ENCODE data around the gene DHRS2. TPM values are rescaled to one million over a fixed set of nuclear protein-coding genes. Genes with fewer than 3 reads are reported as not detected.

Gene DHRS2
- polyA plus RNA-seq, 1 of the 3 experiments (the other 2 are of a cell fraction) = 1.2 TPM

GRCh38 chr14:23601424-23601823 lies 34.7 kb upstream of the DHRS2 start:
- no peaks in the 10 kb centered on the region for H3K79me2 ChIP-seq (ENCODE audit: insufficient read depth)
- H3K9ac ChIP-seq = no peak overlapping the region
- H3F3A ChIP-seq (replicated peaks; ENCODE audit: insufficient read depth) = no peaks in the 10 kb centered on the region
- H3K4me3 ChIP-seq (ENCODE audit: low read depth in 2 of 2, low read length in 1 of 2) = no peak overlapping the region
- TF ChIP-seq EP300 (IDR thresholded peaks at IDR 0.05; ENCODE audit: borderline replicate concordance in 1 of 2, low read depth in 1 of 2, low read length in 1 of 2) = no peak
- no peak for TF ChIP-seq GATA2 (CRISPR knock-in tag; IDR thresholded peaks at IDR 0.05)
- TF ChIP-seq POLR2AphosphoS5 (IDR thresholded peaks at IDR 0.05; ENCODE audit: low read depth, low read length) = no peak
- no peak for TF ChIP-seq MXI1 (IDR thresholded peaks at IDR 0.05; ENCODE audit: low read depth, low read length)
- TF ChIP-seq RAD21 (IDR thresholded peaks at IDR 0.05; ENCODE audit: low read length) = no peak
- no peak for TF ChIP-seq NFIC (IDR thresholded peaks at IDR 0.05; ENCODE audit: borderline replicate concordance)
- no peak for TF ChIP-seq FOSL2 (IDR thresholded peaks at IDR 0.05; ENCODE audit: borderline replicate concordance, low read depth)
- no peak for TF ChIP-seq SIN3A (IDR thresholded peaks at IDR 0.05; ENCODE audit: borderline replicate concordance, low read depth, low read length)
- no peak for TF ChIP-seq MAX (IDR thresholded peaks at IDR 0.05; ENCODE audit: low read depth)
- no peak for TF ChIP-seq FOXM1 (IDR thresholded peaks at IDR 0.05; ENCODE audit: low read depth)
- no peak for TF ChIP-seq RCOR1 (IDR thresholded peaks at IDR 0.05; ENCODE audit: low read length)
- no peak for TF ChIP-seq CTCF (IDR thresholded peaks at IDR 0.05)
- TF ChIP-seq FOXJ3 (CRISPR knock-in tag; IDR thresholded peaks at IDR 0.05) = no peak
- no peaks in the 10 kb centered on the region for H3K27me3 ChIP-seq (ENCODE audit: insufficient read depth)
- ChIA-PET CTCF (interaction anchor here (0.7 to 1.7 kb wide), 4 partner anchors 12 to 309 kb away, joined by 3 to 4 read pairs (median 4); no protein-coding TSS in a partner anchor), POLR2A (no interaction called here)
- DNase-seq = no peak
- H2AFZ ChIP-seq (ENCODE audit: low read depth) = no peak overlapping the region
- H3K4me2 ChIP-seq = no peak overlapping the region
- no peaks in the 10 kb centered on the region; the same call in 1 of the 2 replicates for H4K20me1 ChIP-seq (ENCODE audit: insufficient read depth)
- H3K36me3 ChIP-seq (replicated peaks in 1 of 2; ENCODE audit: control insufficient read depth in 1 of 2, insufficient read depth in 2 of 2, low read length in 1 of 2) = no peaks in the 10 kb centered on the region
- no peak overlapping the region for H3K27ac ChIP-seq (ENCODE audit: low read depth in 2 of 2, low read length in 1 of 2)
- no peaks in the 10 kb centered on the region for H3K4me1 ChIP-seq (ENCODE audit: control insufficient read depth in 1 of 2, insufficient read depth in 2 of 2, low read depth in 1 of 2, low read length in 1 of 2)
- no peaks in the 10 kb centered on the region for H3K9me3 ChIP-seq
- H3K9me2 ChIP-seq = no peaks in the 10 kb centered on the region

GRCh38 chr14:23601845-23602180 lies 34.4 kb upstream of the DHRS2 start:
- no peaks in the 10 kb centered on the region for H3K4me1 ChIP-seq (ENCODE audit: control insufficient read depth in 1 of 2, insufficient read depth in 2 of 2, low read depth in 1 of 2, low read length in 1 of 2)
- no peak overlapping the region for H3K4me2 ChIP-seq
- no peak for TF ChIP-seq ZBTB33 (IDR thresholded peaks at IDR 0.05; ENCODE audit: borderline replicate concordance, low read depth)
- no peak for TF ChIP-seq USF2 (IDR thresholded peaks at IDR 0.05; ENCODE audit: borderline replicate concordance, low read depth, low read length)
- no peak for TF ChIP-seq TEAD4 (IDR thresholded peaks at IDR 0.05; ENCODE audit: borderline replicate concordance, insufficient read depth)
- TF ChIP-seq FOSL2 (IDR thresholded peaks at IDR 0.05; ENCODE audit: borderline replicate concordance, low read depth) = no peak
- TF ChIP-seq PBX3 (IDR thresholded peaks at IDR 0.05) = no peak
- TF ChIP-seq FOXM1 (IDR thresholded peaks at IDR 0.05; ENCODE audit: low read depth) = no peak
- TF ChIP-seq RCOR1 (IDR thresholded peaks at IDR 0.05; ENCODE audit: low read length) = no peak
- no peak for TF ChIP-seq RAD21 (IDR thresholded peaks at IDR 0.05; ENCODE audit: low read length)
- no peak overlapping the region for H3K4me3 ChIP-seq (ENCODE audit: low read depth in 2 of 2, low read length in 1 of 2)
- POLR2A ChIA-PET = no interaction called here
- H3K27me3 ChIP-seq (ENCODE audit: insufficient read depth) = no peaks in the 10 kb centered on the region
- H4K20me1 ChIP-seq (ENCODE audit: insufficient read depth) = no peaks in the 10 kb centered on the region; the same call in 1 of the 2 replicates
- H3K36me3 ChIP-seq (replicated peaks in 1 of 2; ENCODE audit: control insufficient read depth in 1 of 2, insufficient read depth in 2 of 2, low read length in 1 of 2) = no peaks in the 10 kb centered on the region
- H3K9me3 ChIP-seq = no peaks in the 10 kb centered on the region
- CTCF ChIA-PET = interaction anchor here (0.7 to 2.5 kb wide), 4 partner anchors 13 to 62 kb away, joined by 3 to 9 read pairs (median 4); no protein-coding TSS in a partner anchor
- DNase-seq = no peak
- H3F3A ChIP-seq (replicated peaks; ENCODE audit: insufficient read depth) = no peaks in the 10 kb centered on the region
- no peaks in the 10 kb centered on the region for H3K9me2 ChIP-seq
- no peak overlapping the region for H3K9ac ChIP-seq
- H3K79me2 ChIP-seq (ENCODE audit: insufficient read depth) = no peaks in the 10 kb centered on the region
- H3K27ac ChIP-seq (ENCODE audit: low read depth in 2 of 2, low read length in 1 of 2) = no peak overlapping the region
- no peak overlapping the region for H2AFZ ChIP-seq (ENCODE audit: low read depth)
- 14% methylated on average over 1 of the region's 1 CpG for WGBS (ENCODE audit: low lambda C conversion rate)

Measured in SK-N-SH (cell line).